Lung (tissue), 12 donors: ENCODE results near the gene BCL7A. TPM values are rescaled to one million over a fixed set of nuclear protein-coding genes. Genes with fewer than 3 reads are reported as not detected.

Experiments used
- ATAC-seq: fragments of 200-7000 bp; cut with Tn5 transposase; one replicate; pipeline ENCODE4 v1.9.1; 2020; ENCODE audit warnings: moderate number of reproducible peaks; ENCODE audit not compliant: insufficient read depth, low FRiP score
- DNase-seq, 3 donors: peaks; one replicate each; pipeline ENCODE4 v3.0.0-alpha.2; 2013 to 2017
- H3K27ac ChIP-seq, 2 donors: one replicate each; pipeline ENCODE4 v1.5.1; 2013; ENCODE audit warnings: mild to moderate bottlenecking in 2 of 2, moderate library complexity in 2 of 2, control low read depth in 1 of 2, inconsistent platforms in 1 of 2, low read depth in 1 of 2, low read length in 1 of 2
- H3K27me3 ChIP-seq, 3 donors: one replicate each; pipeline ENCODE4 v1.5.1; 2013; ENCODE audit warnings: low read length in 2 of 3; ENCODE audit not compliant: control insufficient read depth in 3 of 3, insufficient read depth in 3 of 3
- H3K36me3 ChIP-seq, 4 donors: one replicate each; pipeline ENCODE4 v1.5.1; 2013; ENCODE audit warnings: low read length in 4 of 4, mild to moderate bottlenecking in 1 of 4, moderate library complexity in 1 of 4; ENCODE audit not compliant: control insufficient read depth in 4 of 4, insufficient read depth in 4 of 4
- H3K4me1 ChIP-seq, 5 donors: one replicate each; pipeline ENCODE4 v1.5.1; 2013; ENCODE audit warnings: low read length in 5 of 5, mild to moderate bottlenecking in 2 of 5, moderate library complexity in 1 of 5; ENCODE audit not compliant: control insufficient read depth in 5 of 5, insufficient read depth in 5 of 5
- H3K4me3 ChIP-seq: one replicate; pipeline ENCODE4 v1.5.1; 2013; ENCODE audit warnings: mild to moderate bottlenecking, control low read depth, moderate library complexity
- H3K9ac ChIP-seq, 2 donors: one replicate each; pipeline ENCODE4 v1.5.1; 2013; ENCODE audit warnings: low read length in 2 of 2, control low read depth in 1 of 2; ENCODE audit not compliant: insufficient read depth in 1 of 2
- H3K9me3 ChIP-seq, 4 donors: one replicate each; pipeline ENCODE4 v1.5.1; 2013; ENCODE audit warnings: low read length in 3 of 4, mild to moderate bottlenecking in 1 of 4, moderate library complexity in 1 of 4; ENCODE audit not compliant: control insufficient read depth in 4 of 4, insufficient read depth in 3 of 4
- CTCF ChIP-seq: IDR thresholded peaks from 2 replicates; pipeline ENCODE4 v1.5.1; 2012; ENCODE audit warnings: mild to moderate bottlenecking; ENCODE audit errors: control extremely low read depth, extremely low read depth
- WGBS, 2 donors: extraction: QIAGEN DNeasy Blood & Tissue Kit; methylation state at CpG; one replicate each; pipeline ENCODE4 v1.1.7; 2013; 5-methylcytosine and 5-hydroxymethylcytosine counted together
- polyA plus RNA-seq, 2 donors: library from polyadenylated mRNA; stranded (reverse); fragments of 200-250 nt; gene quantifications; one replicate each; pipeline ENCODE4 v1.2.1, GENCODE V29; 2013
- total RNA-seq, 2 donors: library from RNA; depleted of rRNA in 1 of 2; stranded (reverse); fragments of >200 nt in 1 of 2; gene quantifications; one replicate each; pipeline ENCODE4 v1.2.1, GENCODE V29; 2014 to 2021
- donor health status: control.
- donor health status: control.
- donor health status: Bipolar disorder and iron deficiency.
- donor health status: healthy.
- donor health status: DM: yes; HTN: yes; CAD: no.

Gene BCL7A
- total and polyA plus RNA-seq, 4 donors: 3.4 to 21.2 (median 8.8) TPM

GRCh38 chr12:121992059-121992879 is 29.4 kb upstream of the BCL7A start:
- DNase-seq: peak in 2 of 3 donors; percentile 19 to 57
- Histone ChIP-seq H3K9me3 (no peaks in the 10 kb centered on the region), H3K27ac (peak overlapping the region; percentile 50 to 82), H3K9ac (no peak overlapping the region), H3K27me3 (peaks cover 0 to 2% (median 0%) of the 10 kb centered on the region in 3 donors), H3K4me1 (peaks cover 0 to 13% (median 0%) of the 10 kb centered on the region in 5 donors), H3K4me3 (no peak overlapping the region), H3K36me3 (no peaks in the 10 kb centered on the region)
- whole genome bisulfite sequencing, 2 donors: 42 to 45% methylated on average over 21 of the region's 21 CpGs
- TF ChIP-seq CTCF: no peak
- ATAC-seq: peak; percentile 64

GRCh38 chr12:121996050-121996944 is 25.4 kb upstream of the BCL7A start:
- Histone ChIP-seq H3K4me3 (no peak overlapping the region), H3K9ac (no peak overlapping the region), H3K27me3 (peaks cover 0 to 2% (median 0%) of the 10 kb centered on the region in 3 donors), H3K9me3 (no peaks in the 10 kb centered on the region), H3K27ac (peak overlapping the region in 1 of 2 donors; percentile 4), H3K36me3 (no peaks in the 10 kb centered on the region), H3K4me1 (peaks cover 0 to 13% (median 0%) of the 10 kb centered on the region in 5 donors)
- no peak for TF ChIP-seq CTCF
- 43 to 64% methylated on average over 9 of the region's 9 CpGs for WGBS, 2 donors
- DNase-seq: peak in 1 of 3 donors; percentile 35
- ATAC-seq: no peak

GRCh38 chr12:121996945-121997612 is 24.6 kb upstream of the BCL7A start:
- ATAC-seq (no peak), DNase-seq (no peak)
- Histone ChIP-seq H3K9ac (no peak overlapping the region), H3K36me3 (no peaks in the 10 kb centered on the region), H3K4me1 (peaks cover 0 to 7% (median 0%) of the 10 kb centered on the region in 5 donors), H3K27me3 (peaks cover 0 to 2% (median 0%) of the 10 kb centered on the region in 3 donors), H3K9me3 (no peaks in the 10 kb centered on the region), H3K27ac (peak overlapping the region in 1 of 2 donors; percentile 58), H3K4me3 (no peak overlapping the region)
- TF ChIP-seq CTCF: no peak
- 83 to 87% methylated on average over 13 of the region's 13 CpGs for WGBS, 2 donors
